Measurements from ENCODE around the gene C1orf141.

GRCh38 chr1:67088440-67088839 is 46.3 kb downstream of the C1orf141 start:
- TF ChIP-seq CTCF (IDR thresholded peaks at IDR 0.05) (no peak), POLR2A (IDR thresholded peaks at IDR 0.05) (no peak)

Data from right lobe of liver (tissue), 4 donors.